ENCODE results near the gene RPS29.

The RPS29 gene

DNA sequence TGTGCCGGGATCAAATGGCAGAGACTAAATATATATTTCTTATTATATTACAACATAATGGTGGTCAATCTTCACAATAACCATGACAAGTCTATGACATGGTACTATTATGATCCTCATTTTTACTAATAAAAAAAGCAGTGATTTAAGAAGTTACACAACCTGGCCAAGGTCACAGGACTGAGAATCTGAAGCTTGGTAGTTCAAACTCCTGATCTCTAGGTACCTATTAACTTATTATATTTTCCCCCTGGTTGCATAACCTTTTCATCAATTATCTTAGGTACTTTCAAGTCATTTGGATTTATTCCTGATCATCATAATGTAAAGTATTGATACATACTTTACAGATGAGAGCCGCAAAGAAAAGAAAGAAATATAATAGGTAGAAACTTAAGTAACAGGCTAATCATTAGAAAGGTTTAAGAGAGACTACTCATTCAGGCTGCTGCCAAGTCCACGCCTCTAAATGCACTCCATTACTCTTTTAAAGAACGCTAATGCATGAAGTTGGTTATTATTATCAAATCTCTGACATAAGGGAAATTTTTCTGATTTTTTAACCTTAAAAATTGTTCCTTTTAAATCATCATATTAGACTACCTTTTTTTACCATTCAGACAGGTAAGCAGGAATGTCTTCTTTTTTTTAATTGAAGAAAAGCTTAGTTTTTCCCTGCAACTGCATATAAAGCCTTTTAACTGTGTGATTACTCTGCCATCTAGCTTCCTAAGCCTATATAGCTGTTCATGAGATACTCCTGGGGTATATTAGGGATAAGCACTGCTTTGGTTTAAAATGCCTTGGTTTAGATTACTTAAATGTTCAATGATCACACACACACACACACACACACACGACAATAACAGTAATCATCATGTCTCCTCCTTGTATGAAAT is 35.6 kb downstream of the RPS29 start:
- no peak overlapping the region for H3K4me3 ChIP-seq (ENCODE audit: low read length)
- TF ChIP-seq ZNF274 (IDR thresholded peaks at IDR 0.05; ENCODE audit: low read depth, low read length): no peak

DNA sequence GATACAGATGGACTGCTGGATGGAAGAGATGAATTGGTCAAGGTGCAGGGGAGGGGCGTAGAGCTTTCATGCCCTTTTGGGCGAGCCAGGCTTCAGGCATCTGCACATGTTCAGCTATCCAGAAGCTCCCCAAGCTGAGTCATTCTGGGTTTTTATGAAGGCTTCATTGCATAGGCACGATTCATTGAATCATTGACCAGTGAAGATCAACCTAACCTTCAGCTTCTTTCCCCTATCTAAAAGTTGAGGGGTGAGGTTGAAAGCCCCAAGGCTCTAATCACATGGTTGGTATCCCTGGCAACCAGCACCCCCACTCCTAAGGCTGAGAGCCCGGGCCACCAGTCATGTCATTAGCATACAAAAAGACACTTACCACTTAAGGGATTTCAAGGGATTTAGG is 36.3 kb downstream of the RPS29 start:
- H3K4me3 ChIP-seq (ENCODE audit: low read length): no peak overlapping the region
- TF ChIP-seq ZNF274 (IDR thresholded peaks at IDR 0.05; ENCODE audit: low read depth, low read length): no peak

DNA sequence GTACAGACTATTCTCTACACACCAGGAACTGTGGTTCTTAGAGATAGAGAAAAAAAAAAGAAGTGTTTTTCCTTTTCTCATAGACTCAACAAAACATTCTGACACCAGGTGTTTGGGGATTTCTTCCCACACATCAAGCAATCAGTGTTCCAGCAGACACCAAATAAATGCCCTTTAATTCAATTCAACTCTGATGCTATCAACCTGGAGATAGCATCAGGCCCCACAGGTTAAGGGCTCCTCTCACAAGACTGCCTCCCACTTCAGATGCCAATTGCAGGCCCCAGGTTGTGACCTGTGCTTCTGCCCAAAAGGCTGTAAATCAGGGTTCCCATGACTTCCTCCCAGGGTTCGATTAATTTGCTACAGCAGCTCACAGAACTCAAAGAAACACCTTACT is 36.7 kb downstream of the RPS29 start:
- no peak for TF ChIP-seq ZNF274 (IDR thresholded peaks at IDR 0.05; ENCODE audit: low read depth, low read length)
- H3K4me3 ChIP-seq (ENCODE audit: low read length): no peak overlapping the region

DNA sequence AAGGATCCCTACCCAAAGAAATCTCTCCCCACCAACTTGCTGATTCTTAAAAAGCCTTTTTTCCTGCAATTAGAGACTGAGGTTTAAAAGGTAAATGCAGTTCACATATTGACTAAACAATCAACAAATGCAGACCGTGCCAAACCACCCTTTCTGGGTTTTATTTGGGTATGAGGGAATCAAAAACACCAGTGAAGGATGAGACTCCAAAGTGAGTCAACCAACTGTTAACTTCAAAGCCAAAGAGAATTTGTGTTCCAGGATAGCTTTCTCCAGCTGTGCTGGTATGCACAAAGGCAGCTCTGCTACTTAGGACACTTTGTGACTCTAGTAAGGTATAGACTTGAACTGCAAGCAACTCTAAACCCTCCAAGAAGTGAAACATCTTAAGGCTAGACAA is 39.4 kb downstream of the RPS29 start:
- no peak overlapping the region for H3K4me3 ChIP-seq (ENCODE audit: low read length)
- TF ChIP-seq ZNF274 (IDR thresholded peaks at IDR 0.05; ENCODE audit: low read depth, low read length): no peak

DNA sequence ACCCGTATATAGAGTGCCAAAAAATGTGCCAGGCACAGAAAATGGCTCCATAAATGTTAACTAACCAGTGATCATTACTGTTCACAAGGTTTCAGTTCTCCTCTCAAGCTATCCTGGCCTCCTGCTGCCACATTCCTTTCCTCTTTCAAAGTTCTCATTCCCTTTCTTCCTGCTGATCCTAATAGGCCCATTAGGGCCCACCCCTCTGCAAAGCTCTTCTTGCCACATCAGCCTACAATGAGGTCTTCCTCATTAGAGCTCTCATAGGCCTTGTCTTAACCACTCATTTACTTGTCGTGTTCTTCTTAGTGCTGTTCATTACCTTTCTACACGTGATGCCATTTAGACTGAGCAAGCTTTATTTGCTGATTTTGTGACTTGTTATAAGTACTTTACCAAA is 40.5 kb downstream of the RPS29 start:
- H3K4me3 ChIP-seq (ENCODE audit: low read length): no peak overlapping the region
- TF ChIP-seq ZNF274 (IDR thresholded peaks at IDR 0.05; ENCODE audit: low read depth, low read length): no peak

DNA sequence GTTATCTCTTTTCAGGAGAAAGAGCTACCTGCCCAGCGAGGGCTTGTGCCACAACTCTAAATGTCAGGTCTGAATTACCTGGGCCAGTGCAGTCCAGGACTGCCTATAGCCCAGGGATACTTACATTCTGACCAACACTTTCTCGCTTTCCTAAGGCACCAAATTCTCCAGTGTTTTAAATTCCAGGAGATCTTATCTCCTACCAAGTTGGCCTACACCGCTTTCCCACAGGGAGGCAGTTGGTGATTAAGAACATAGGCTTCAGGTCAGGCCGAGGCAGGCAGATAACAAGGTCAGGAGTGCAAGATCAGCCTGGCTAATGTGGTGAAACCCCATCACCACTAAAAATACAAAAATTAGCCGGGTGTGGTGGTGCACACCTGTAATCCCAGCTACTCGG is 41.1 kb downstream of the RPS29 start:
- no peak overlapping the region for H3K4me3 ChIP-seq (ENCODE audit: low read length)
- no peak for TF ChIP-seq ZNF274 (IDR thresholded peaks at IDR 0.05; ENCODE audit: low read depth, low read length)

DNA sequence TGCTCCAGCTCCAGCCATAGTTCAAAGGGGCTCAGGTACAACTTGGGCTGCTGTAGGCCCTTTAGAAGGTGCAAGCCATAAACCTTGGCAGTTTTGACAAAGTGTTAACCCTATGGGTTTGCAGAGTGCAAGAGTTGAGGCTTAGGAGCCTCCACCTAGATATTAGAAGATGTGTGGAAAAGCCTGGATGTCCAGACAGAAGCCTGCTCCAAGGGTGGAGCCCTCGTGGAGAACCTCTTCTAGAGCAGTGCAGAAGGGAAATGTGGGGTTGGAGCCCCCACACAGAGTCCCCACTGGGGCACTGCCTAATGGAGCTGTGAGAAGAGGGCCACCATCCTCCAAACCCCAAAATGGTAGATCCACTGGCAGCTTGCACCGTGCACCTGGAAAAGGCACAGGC is 45.1 kb downstream of the RPS29 start:
- no peak overlapping the region for H3K4me3 ChIP-seq (ENCODE audit: low read length)
- no peak for TF ChIP-seq ZNF274 (IDR thresholded peaks at IDR 0.05; ENCODE audit: low read depth, low read length)

DNA sequence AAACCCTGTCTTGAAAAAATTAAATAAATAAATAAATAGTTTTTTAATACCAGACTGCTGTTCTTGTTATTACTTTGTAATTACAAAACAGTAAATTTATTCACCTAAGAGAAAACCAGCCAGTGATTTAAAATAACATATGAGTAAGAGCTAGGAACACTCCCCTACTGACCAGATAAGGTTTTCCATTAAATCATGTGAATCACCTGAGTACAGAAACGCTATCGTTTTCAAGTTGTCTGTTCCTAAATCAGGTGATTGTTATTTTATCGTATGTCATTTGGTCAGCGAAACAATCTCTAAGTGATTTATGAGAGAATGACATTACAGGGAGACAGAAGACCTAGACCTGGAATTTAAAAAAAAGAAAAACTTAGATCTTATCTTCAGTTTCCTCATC is 47.3 kb downstream of the RPS29 start:
- no peak for TF ChIP-seq ZNF274 (IDR thresholded peaks at IDR 0.05; ENCODE audit: low read depth, low read length)
- no peak overlapping the region for H3K4me3 ChIP-seq (ENCODE audit: low read length)
